WERI-Rb-1 (cell line): ENCODE results near the gene KDM4C.

ENCODE experiments used
- DNase-seq: peaks from one replicate; pipeline ENCODE4 v3.0.0-alpha.2; 2020
- H3K27ac ChIP-seq: fragments of 250-450 bp; sonication (Bioruptor Pico); 2 replicates; pipeline ENCODE4 v1.5.1; 2020; ENCODE audit warnings: mild to moderate bottlenecking, moderate library complexity
- H3K27me3 ChIP-seq: fragments of 250-450 bp; sonication (Bioruptor Pico); 2 replicates; pipeline ENCODE4 v1.5.1; 2021; ENCODE audit warnings: mild to moderate bottlenecking, low read depth, moderate library complexity; ENCODE audit not compliant: insufficient read depth, severe bottlenecking
- H3K36me3 ChIP-seq: fragments of 250-450 bp; sonication (Bioruptor Pico); 2 replicates; pipeline ENCODE4 v1.5.1; 2020; ENCODE audit warnings: mild to moderate bottlenecking, moderate library complexity
- H3K4me3 ChIP-seq: 2 replicates; pipeline ENCODE4 v1.5.1; 2011; ENCODE audit warnings: low read depth, mild to moderate bottlenecking, control low read depth, low read length
- H3K9me3 ChIP-seq: fragments of 250-450 bp; sonication (Bioruptor Pico); 2 replicates; pipeline ENCODE4 v1.5.1; 2021; ENCODE audit warnings: mild to moderate bottlenecking, moderate library complexity; ENCODE audit not compliant: severe bottlenecking
- CTCF ChIP-seq: IDR thresholded peaks from 2 replicates; pipeline ENCODE4 v1.5.1; 2011; ENCODE audit warnings: low read depth, mild to moderate bottlenecking, control low read depth, inconsistent platforms, low read length

The KDM4C gene

GRCh38 chr9:7073706-7074105, 315.9 kb downstream of the KDM4C start:
- H3K4me3 ChIP-seq: no peak overlapping the region
- DNase-seq: no peak
- TF ChIP-seq CTCF: no peak
- no peak overlapping the region for H3K27ac ChIP-seq
- H3K27me3 ChIP-seq: no peaks in the 10 kb centered on the region
- no peaks in the 10 kb centered on the region for H3K36me3 ChIP-seq
- H3K9me3 ChIP-seq: no peaks in the 10 kb centered on the region

GRCh38 chr9:7075154-7075553, 317.4 kb downstream of the KDM4C start:
- Histone ChIP-seq H3K36me3 (no peaks in the 10 kb centered on the region), H3K4me3 (no peak overlapping the region), H3K9me3 (no peaks in the 10 kb centered on the region), H3K27ac (no peak overlapping the region), H3K27me3 (no peaks in the 10 kb centered on the region)
- TF ChIP-seq CTCF: no peak
- DNase-seq: no peak

- no peak for DNase-seq
- Histone ChIP-seq H3K4me3 (no peak overlapping the region), H3K27ac (no peak overlapping the region), H3K27me3 (no peaks in the 10 kb centered on the region), H3K36me3 (no peaks in the 10 kb centered on the region), H3K9me3 (no peaks in the 10 kb centered on the region)
- no peak for TF ChIP-seq CTCF
These were observed 321.3 kb downstream of the KDM4C start for GRCh38 chr9:7079051-7079450.

- no peak for DNase-seq
- TF ChIP-seq CTCF: no peak
- Histone ChIP-seq H3K36me3 (no peaks in the 10 kb centered on the region), H3K27me3 (no peaks in the 10 kb centered on the region), H3K4me3 (no peak overlapping the region), H3K27ac (no peak overlapping the region), H3K9me3 (no peaks in the 10 kb centered on the region)
These were observed 323.4 kb downstream of the KDM4C start for GRCh38 chr9:7081065-7081600.

GRCh38 chr9:7083192-7083591, 325.4 kb downstream of the KDM4C start:
- Histone ChIP-seq H3K36me3 (no peaks in the 10 kb centered on the region), H3K9me3 (no peaks in the 10 kb centered on the region), H3K27ac (no peak overlapping the region), H3K27me3 (no peaks in the 10 kb centered on the region), H3K4me3 (no peak overlapping the region)
- no peak for TF ChIP-seq CTCF
- DNase-seq: no peak

GRCh38 chr9:7085357-7085756, 327.6 kb downstream of the KDM4C start:
- no peaks in the 10 kb centered on the region for H3K9me3 ChIP-seq
- no peak overlapping the region for H3K27ac ChIP-seq
- H3K36me3 ChIP-seq: no peaks in the 10 kb centered on the region
- DNase-seq: no peak
- no peak for TF ChIP-seq CTCF
- H3K27me3 ChIP-seq: no peaks in the 10 kb centered on the region
- H3K4me3 ChIP-seq: no peak overlapping the region
